Ishikawa (cell line): ENCODE measurements around the gene ADGRF1.

Source experiments
- CEBPB ChIP-seq: IDR thresholded peaks from 2 replicates; pipeline ENCODE4 v1.6.1; 2012
- CREB1 ChIP-seq: IDR thresholded peaks from 2 replicates; pipeline ENCODE4 v1.6.1; 2012; ENCODE audit warnings: low read depth
- EGR1 ChIP-seq: IDR thresholded peaks from 2 replicates; pipeline ENCODE4 v1.6.1; 2012
- EP300 ChIP-seq: IDR thresholded peaks from 2 replicates; pipeline ENCODE4 v1.6.1; 2012; ENCODE audit warnings: borderline replicate concordance
- FOXM1 ChIP-seq: IDR thresholded peaks from 2 replicates; pipeline ENCODE4 v1.6.1; 2012; ENCODE audit warnings: low read depth, borderline replicate concordance
- MAX ChIP-seq: IDR thresholded peaks from 2 replicates; pipeline ENCODE4 v1.6.1; 2012
- NFIC ChIP-seq: IDR thresholded peaks from 2 replicates; pipeline ENCODE4 v1.6.1; 2012
- RAD21 ChIP-seq: IDR thresholded peaks from 2 replicates; pipeline ENCODE4 v1.6.1; 2012; ENCODE audit warnings: low read depth
- REST ChIP-seq: IDR thresholded peaks from 2 replicates; pipeline ENCODE4 v1.6.1; 2012; ENCODE audit warnings: low read depth, mild to moderate bottlenecking
- TAF1 ChIP-seq: IDR thresholded peaks from 2 replicates; pipeline ENCODE4 v1.6.1; 2012; ENCODE audit warnings: low read depth, mild to moderate bottlenecking
- TCF12 ChIP-seq: IDR thresholded peaks from 2 replicates; pipeline ENCODE4 v1.6.1; 2012; ENCODE audit warnings: low read depth
- TEAD4 ChIP-seq: IDR thresholded peaks from 2 replicates; pipeline ENCODE4 v1.6.1; 2012
- USF1 ChIP-seq: IDR thresholded peaks from 2 replicates; pipeline ENCODE4 v1.6.1; 2012
- YY1 ChIP-seq: IDR thresholded peaks from 2 replicates; pipeline ENCODE4 v1.6.1; 2012; ENCODE audit warnings: low read depth
- ZBTB7A ChIP-seq: IDR thresholded peaks from 2 replicates; pipeline ENCODE4 v1.6.1; 2012; ENCODE audit warnings: low read depth

The ADGRF1 gene

GRCh38 chr6:47028835-47029360 lies 13.2 kb downstream of the ADGRF1 start:
- TF ChIP-seq RAD21 (no peak), NFIC (no peak), USF1 (no peak), CEBPB (no peak), CREB1 (no peak), ZBTB7A (no peak), MAX (no peak), EGR1 (no peak), FOXM1 (no peak), YY1 (no peak), TCF12 (no peak), REST (no peak), EP300 (no peak), TAF1 (no peak), TEAD4 (no peak)

GRCh38 chr6:47027315-47027714 lies 14.8 kb downstream of the ADGRF1 start:
- TF ChIP-seq ZBTB7A (no peak), REST (no peak), CEBPB (no peak), TCF12 (no peak), CREB1 (no peak), EGR1 (no peak), YY1 (no peak), EP300 (no peak), TEAD4 (no peak), TAF1 (no peak), RAD21 (no peak), NFIC (no peak), USF1 (no peak), FOXM1 (no peak), MAX (no peak)

- TF ChIP-seq CEBPB: no peak
These were observed 15.5 kb downstream of the ADGRF1 start for GRCh38 chr6:47026679-47027078.

GRCh38 chr6:47023573-47023972 lies 18.6 kb downstream of the ADGRF1 start:
- TF ChIP-seq ZBTB7A: no peak
- TF ChIP-seq TEAD4: no peak
- no peak for TF ChIP-seq YY1
- no peak for TF ChIP-seq RAD21
- no peak for TF ChIP-seq CEBPB
- TF ChIP-seq CREB1: no peak
- TF ChIP-seq USF1: no peak
- no peak for TF ChIP-seq MAX
- TF ChIP-seq NFIC: no peak
- no peak for TF ChIP-seq TCF12
- no peak for TF ChIP-seq FOXM1
- TF ChIP-seq EGR1: no peak
- TF ChIP-seq EP300: no peak
- no peak for TF ChIP-seq REST
- TF ChIP-seq TAF1: no peak
